GM06990 (cell line): Measurements from ENCODE around the gene PTPN4.

Experiments used
- DNase-seq: peaks from one replicate; pipeline ENCODE4 v3.0.0-alpha.2; 2011; ENCODE audit not compliant: insufficient read length; ENCODE audit errors: extremely low read depth
- H3K27me3 ChIP-seq: replicated peaks from 2 replicates; pipeline ENCODE4 v1.6.0; 2011; ENCODE audit warnings: low read length; ENCODE audit not compliant: control insufficient read depth, insufficient read depth
- H3K36me3 ChIP-seq: 2 replicates; pipeline ENCODE4 v1.5.1; 2011; ENCODE audit warnings: low read length; ENCODE audit not compliant: control insufficient read depth, insufficient read depth
- H3K4me3 ChIP-seq: replicated peaks from 2 replicates; pipeline ENCODE4 v1.5.1; 2011; ENCODE audit warnings: low read depth, mild to moderate bottlenecking, control low read depth, low read length
- CTCF ChIP-seq: IDR thresholded peaks from 2 replicates; pipeline ENCODE4 v1.5.1; 2011; ENCODE audit warnings: low read length, control low read depth, mild to moderate bottlenecking, inconsistent platforms; ENCODE audit not compliant: insufficient read depth, poor library complexity, severe bottlenecking

The PTPN4 gene

GRCh38 chr2:119810049-119810630, 50.4 kb downstream of the PTPN4 start:
- no peaks in the 10 kb centered on the region for H3K27me3 ChIP-seq
- DNase-seq: no peak
- H3K4me3 ChIP-seq: no peak overlapping the region
- TF ChIP-seq CTCF: no peak
- no peaks in the 10 kb centered on the region; the same call in 1 of the 2 replicates for H3K36me3 ChIP-seq

- no peaks in the 10 kb centered on the region for H3K27me3 ChIP-seq
- no peaks in the 10 kb centered on the region; the same call in 1 of the 2 replicates for H3K36me3 ChIP-seq
- no peak for DNase-seq
- no peak for TF ChIP-seq CTCF
- H3K4me3 ChIP-seq: no peak overlapping the region
Measured at GRCh38 chr2:119814216-119814615, 54.5 kb downstream of the PTPN4 start.

GRCh38 chr2:119818792-119819191, 59.1 kb downstream of the PTPN4 start:
- Histone ChIP-seq H3K27me3 (no peaks in the 10 kb centered on the region), H3K4me3 (no peak overlapping the region), H3K36me3 (no peaks in the 10 kb centered on the region)
- DNase-seq: no peak
- no peak for TF ChIP-seq CTCF

DNA sequence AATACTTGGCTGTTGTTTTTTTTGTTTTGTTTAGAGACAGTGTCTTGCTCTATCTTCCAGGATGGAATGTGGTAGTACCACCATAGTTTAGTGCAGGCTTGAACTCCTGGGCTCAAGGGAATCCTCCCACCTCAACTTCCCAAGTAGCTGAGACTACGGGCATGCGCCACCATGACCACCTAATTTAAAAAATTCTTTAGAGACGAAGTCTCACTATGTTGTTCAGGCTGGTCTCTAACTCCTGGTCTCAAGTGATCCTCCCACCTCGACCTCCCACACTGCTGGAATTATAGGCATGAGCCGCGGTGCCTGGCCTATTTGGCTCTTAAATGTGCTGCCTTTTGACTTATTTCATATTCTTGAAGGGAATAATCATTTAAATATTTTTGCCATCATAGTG, 60.1 kb downstream of the PTPN4 start:
- DNase-seq: no peak
- TF ChIP-seq CTCF: no peak
- H3K4me3 ChIP-seq: no peak overlapping the region
- no peaks in the 10 kb centered on the region for H3K27me3 ChIP-seq
- no peaks in the 10 kb centered on the region for H3K36me3 ChIP-seq

DNA sequence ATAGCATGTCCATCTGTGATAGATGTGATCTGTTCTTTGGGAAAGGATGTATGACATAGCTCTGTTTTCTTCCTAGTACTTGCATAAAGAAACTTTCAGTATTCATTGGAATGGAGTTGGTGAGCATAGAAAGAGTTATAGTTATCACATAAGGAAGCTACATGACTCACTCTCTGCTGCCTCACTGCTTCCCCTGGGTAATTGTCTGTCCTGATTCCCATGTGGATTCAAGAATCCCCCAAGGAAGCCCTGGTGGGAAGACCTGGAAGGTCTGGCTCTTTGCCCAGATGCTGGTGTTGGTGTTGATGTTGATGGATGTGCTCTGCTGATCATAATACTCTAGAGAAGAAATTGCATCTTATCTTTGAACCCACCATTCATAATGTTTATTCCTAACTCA, 60.6 kb downstream of the PTPN4 start:
- no peaks in the 10 kb centered on the region for H3K27me3 ChIP-seq
- no peaks in the 10 kb centered on the region for H3K36me3 ChIP-seq
- no peak for DNase-seq
- TF ChIP-seq CTCF: no peak
- H3K4me3 ChIP-seq: no peak overlapping the region

DNA sequence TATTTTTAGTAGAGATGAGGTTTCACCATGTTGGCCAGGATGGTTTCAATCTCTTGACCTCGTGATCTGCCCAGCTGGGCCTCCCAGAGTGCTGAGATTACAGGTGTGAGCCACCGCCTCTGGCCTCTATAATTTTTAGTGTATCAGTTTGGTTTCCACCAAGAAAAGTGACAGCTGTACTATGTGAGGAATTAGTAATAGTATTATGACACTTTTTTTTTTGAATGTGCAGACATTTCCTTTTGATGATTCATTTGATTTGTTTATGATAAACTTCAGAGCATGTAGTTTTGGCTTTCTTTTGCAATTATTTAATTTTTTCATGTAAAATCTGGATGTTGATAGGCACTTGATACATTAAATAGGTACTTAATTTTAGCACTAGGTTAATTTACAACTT, 61.5 kb downstream of the PTPN4 start:
- Histone ChIP-seq H3K4me3 (no peak overlapping the region), H3K27me3 (no peaks in the 10 kb centered on the region), H3K36me3 (no peaks in the 10 kb centered on the region)
- no peak for TF ChIP-seq CTCF
- no peak for DNase-seq
